ENCODE data around the gene LRPPRC. TPM values are rescaled to one million over a fixed set of nuclear protein-coding genes. Genes with fewer than 3 reads are reported as not detected.

The LRPPRC gene
- total RNA-seq, 1 experiment from 2014 or later, result 149 TPM

- CTCF ChIA-PET, result no interaction called here
- TF ChIP-seq EZH2 (IDR thresholded peaks at IDR 0.05; ENCODE audit: low read depth), result no peak
- TF ChIP-seq, protein P1, sequence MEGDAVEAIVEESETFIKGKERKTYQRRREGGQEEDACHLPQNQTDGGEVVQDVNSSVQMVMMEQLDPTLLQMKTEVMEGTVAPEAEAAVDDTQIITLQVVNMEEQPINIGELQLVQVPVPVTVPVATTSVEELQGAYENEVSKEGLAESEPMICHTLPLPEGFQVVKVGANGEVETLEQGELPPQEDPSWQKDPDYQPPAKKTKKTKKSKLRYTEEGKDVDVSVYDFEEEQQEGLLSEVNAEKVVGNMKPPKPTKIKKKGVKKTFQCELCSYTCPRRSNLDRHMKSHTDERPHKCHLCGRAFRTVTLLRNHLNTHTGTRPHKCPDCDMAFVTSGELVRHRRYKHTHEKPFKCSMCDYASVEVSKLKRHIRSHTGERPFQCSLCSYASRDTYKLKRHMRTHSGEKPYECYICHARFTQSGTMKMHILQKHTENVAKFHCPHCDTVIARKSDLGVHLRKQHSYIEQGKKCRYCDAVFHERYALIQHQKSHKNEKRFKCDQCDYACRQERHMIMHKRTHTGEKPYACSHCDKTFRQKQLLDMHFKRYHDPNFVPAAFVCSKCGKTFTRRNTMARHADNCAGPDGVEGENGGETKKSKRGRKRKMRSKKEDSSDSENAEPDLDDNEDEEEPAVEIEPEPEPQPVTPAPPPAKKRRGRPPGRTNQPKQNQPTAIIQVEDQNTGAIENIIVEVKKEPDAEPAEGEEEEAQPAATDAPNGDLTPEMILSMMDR (conservative IDR thresholded peaks at IDR 0.05), result no peak
- Histone ChIP-seq H3K27me3 (ENCODE audit: insufficient read depth, low read depth) (peaks cover 52% of the 10 kb centered on the region; the same call in 1 of the 2 replicates), H3K36me3 (ENCODE audit: low read depth) (no peaks in the 10 kb centered on the region), H3K27ac (no peak overlapping the region), H3K9me2 (ENCODE audit: insufficient read depth) (no peaks in the 10 kb centered on the region), H3K4me2 (no peak overlapping the region), H2AFZ (no peak overlapping the region), H4K20me1 (ENCODE audit: insufficient read depth) (no peaks in the 10 kb centered on the region), H3K4me3 (no peak overlapping the region), H3F3A (ENCODE audit: insufficient read depth, low read depth) (no peaks in the 10 kb centered on the region), H3K4me1 (replicated peaks; ENCODE audit: insufficient read depth) (no peaks in the 10 kb centered on the region), H3K79me2 (ENCODE audit: low read depth) (no peaks in the 10 kb centered on the region), H3K9me3 (ENCODE audit: insufficient read depth, low read depth) (no peaks in the 10 kb centered on the region)
- intact Hi-C loops (cut with micrococcal nuclease; ENCODE audit: unreplicated experiment), result no loop called here
- BruUV-seq (replicated peaks), result no TSS peak
- POLR2A ChIA-PET (ENCODE audit: unreplicated experiment), result no interaction called here
- no peak for DNase-seq
Measured at GRCh38 chr2:43840965-43841364, 154.8 kb downstream of the LRPPRC start.

DNA sequence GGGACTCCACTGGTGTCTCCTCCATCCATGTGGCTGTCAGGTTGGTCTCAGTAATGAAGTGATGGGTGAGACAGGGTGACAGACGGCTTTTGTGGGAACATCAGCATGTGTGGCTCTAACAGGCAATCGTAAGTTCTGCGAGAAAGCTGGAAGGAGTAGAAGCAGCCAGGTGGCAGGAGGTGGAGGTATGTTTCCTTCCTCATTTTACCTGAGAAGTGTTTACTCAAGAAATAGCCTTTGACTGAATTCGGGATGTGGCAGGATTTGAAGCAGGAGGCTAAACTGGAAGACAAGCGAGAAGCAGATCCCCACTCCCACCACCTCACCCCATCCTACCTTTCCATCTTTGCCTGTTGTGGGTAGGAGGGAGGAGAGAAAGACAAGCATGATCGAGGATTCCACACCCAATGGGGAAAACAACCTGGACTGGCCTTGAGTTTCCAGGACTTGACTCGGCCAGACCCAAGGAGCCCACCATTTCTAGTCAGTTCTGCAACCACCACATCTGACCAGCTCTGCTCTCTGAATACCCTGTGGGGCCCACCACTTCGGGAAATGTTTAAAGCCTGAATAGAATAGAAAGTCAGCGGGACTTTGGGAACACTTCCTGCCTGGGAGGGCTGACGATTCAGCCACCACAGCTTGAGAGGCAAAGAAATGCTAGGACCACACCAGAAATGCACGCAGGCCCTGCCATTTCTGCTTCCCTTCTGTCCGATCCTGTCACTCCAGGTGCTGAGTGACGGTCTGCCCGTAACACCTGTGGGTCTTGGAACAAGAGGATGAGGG is 155.8 kb downstream of the LRPPRC start:
- no peaks in the 10 kb centered on the region for H3K4me1 ChIP-seq (replicated peaks; ENCODE audit: insufficient read depth)
- CTCF ChIA-PET, result no interaction called here
- H3K27ac ChIP-seq, result no peak overlapping the region
- H3K36me3 ChIP-seq (ENCODE audit: low read depth), result no peaks in the 10 kb centered on the region
- no TSS peak for BruUV-seq (replicated peaks)
- no peak overlapping the region for H3K4me2 ChIP-seq
- H3K4me3 ChIP-seq, result no peak overlapping the region
- H3K9me3 ChIP-seq (ENCODE audit: insufficient read depth, low read depth), result no peaks in the 10 kb centered on the region
- intact Hi-C loops (cut with micrococcal nuclease; ENCODE audit: unreplicated experiment), result no loop called here
- no peaks in the 10 kb centered on the region for H4K20me1 ChIP-seq (ENCODE audit: insufficient read depth)
- no peaks in the 10 kb centered on the region for H3K9me2 ChIP-seq (ENCODE audit: insufficient read depth)
- POLR2A ChIA-PET (ENCODE audit: unreplicated experiment), result interaction anchor here (0.6 kb wide), 1 partner anchor 1737 kb away, joined by 5 read pairs; no protein-coding TSS in a partner anchor
- DNase-seq, result no peak
- no peak overlapping the region for H2AFZ ChIP-seq
- no peaks in the 10 kb centered on the region for H3K79me2 ChIP-seq (ENCODE audit: low read depth)
- peaks cover 61% of the 10 kb centered on the region for H3K27me3 ChIP-seq (ENCODE audit: insufficient read depth, low read depth)
- no peaks in the 10 kb centered on the region for H3F3A ChIP-seq (ENCODE audit: insufficient read depth, low read depth)
- TF ChIP-seq EZH2 (IDR thresholded peaks at IDR 0.05; ENCODE audit: low read depth), result no peak
- TF ChIP-seq, protein P1 (conservative IDR thresholded peaks at IDR 0.05), result no peak

GRCh38 chr2:43838560-43839267 is 157.1 kb downstream of the LRPPRC start, which contains the start of the genes ABCG5 and ABCG8:
Gene ABCG5 (minus strand): TSS chr2:43838839. CDS start chr2:43838679, 160 bp downstream.
Gene ABCG8 (plus strand): TSS chr2:43838971. CDS start chr2:43839054, 83 bp downstream.
- Histone ChIP-seq H3F3A (ENCODE audit: insufficient read depth, low read depth) (no peaks in the 10 kb centered on the region), H3K4me1 (replicated peaks; ENCODE audit: insufficient read depth) (no peaks in the 10 kb centered on the region), H3K79me2 (ENCODE audit: low read depth) (no peaks in the 10 kb centered on the region), H3K27ac (no peak within 1 kb of the TSS), H3K9me3 (ENCODE audit: insufficient read depth, low read depth) (no peaks in the 10 kb centered on the region), H3K9me2 (ENCODE audit: insufficient read depth) (no peaks in the 10 kb centered on the region), H3K36me3 (ENCODE audit: low read depth) (no peaks in the 10 kb centered on the region), H3K27me3 (ENCODE audit: insufficient read depth, low read depth) (peaks cover 52% of the 10 kb centered on the region), H4K20me1 (ENCODE audit: insufficient read depth) (no peaks in the 10 kb centered on the region), H3K4me3 (no peak within 1 kb of the TSS), H3K4me2 (no peak within 1 kb of the TSS), H2AFZ (no peak within 1 kb of the TSS)
- no peak for TF ChIP-seq EZH2 (IDR thresholded peaks at IDR 0.05; ENCODE audit: low read depth)
- TF ChIP-seq, protein P1 (conservative IDR thresholded peaks at IDR 0.05), result no peak
- ChIA-PET CTCF (no interaction called here), POLR2A (ENCODE audit: unreplicated experiment) (no interaction called here)
- no peak for DNase-seq
- intact Hi-C loops (cut with micrococcal nuclease; ENCODE audit: unreplicated experiment), result no loop called here
- BruUV-seq (replicated peaks), result no TSS peak

Measured in PC-9 (cell line).